HG03460 (cell line): ENCODE results near the gene KIAA1586.

Experiments
- ATAC-seq: cut with Tn5 transposase; IDR thresholded peaks from one replicate; pipeline ENCODE4 v1.9.1; 2021; ENCODE audit not compliant: unreplicated experiment

KIAA1586 gene

GRCh38 chr6:57097596-57097995 lies 51.1 kb downstream of the KIAA1586 start:
- no peak for ATAC-seq

GRCh38 chr6:57102976-57103375 lies 56.5 kb downstream of the KIAA1586 start:
- no peak for ATAC-seq

DNA sequence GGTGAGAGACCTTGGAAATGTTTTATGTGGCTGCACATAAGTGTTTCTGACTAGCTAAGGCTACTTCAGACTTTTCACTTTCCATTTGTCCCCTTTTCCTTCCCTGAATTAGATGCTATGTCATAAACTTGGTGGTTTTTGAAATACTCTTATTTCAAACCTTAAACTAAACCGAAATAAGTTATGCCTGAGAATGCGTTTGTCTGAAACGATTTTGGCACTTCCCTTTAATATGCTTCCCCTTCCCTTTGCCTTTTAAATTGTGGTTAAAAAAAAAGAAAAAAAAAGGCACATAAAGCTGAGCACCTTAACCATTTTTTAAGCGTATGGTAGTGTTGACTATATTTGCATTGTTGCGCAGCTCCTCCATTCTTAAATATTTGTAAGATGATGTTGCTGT lies 57.8 kb downstream of the KIAA1586 start:
- no peak for ATAC-seq
